Uterine smooth muscle cell (primary cell): Measurements from ENCODE around the gene ISG20L2. TPM values are rescaled to one million over a fixed set of nuclear protein-coding genes. Genes with fewer than 3 reads are reported as not detected.

Experiments
- total RNA-seq: library from RNA; depleted of rRNA; stranded (reverse); fragments of >200 nt; gene quantifications from 2 replicates; pipeline ENCODE4 v1.2.3, GENCODE V29; 2014

Gene ISG20L2
- total RNA-seq = 5.0 and 5.5 TPM in 2 replicates

GRCh38 chr1:156728599-156729462, at the start of gene ISG20L2:
ISG20L2 (minus strand) TSS chr1:156728766; CDS start chr1:156727652, 1,114 bp downstream.

GRCh38 chr1:156767101-156767878, 38.7 kb upstream of the ISG20L2 start, which contains the start of gene PRCC:
PRCC (plus strand) TSS chr1:156767535; CDS start chr1:156767772, 237 bp downstream.

GRCh38 chr1:156751451-156751756, 22.8 kb upstream of the ISG20L2 start, which contains the start of gene HDGF:
HDGF (minus strand) TSS chr1:156751675; CDS start chr1:156751429, 246 bp downstream.

GRCh38 chr1:156740741-156741480, 12.3 kb upstream of the ISG20L2 start, which contains the start of gene MRPL24:
MRPL24 (minus strand) TSS chr1:156741088; CDS start chr1:156738704, 2,384 bp downstream.

GRCh38 chr1:156727926-156728598, 504 bp downstream of the ISG20L2 start, which contains the start of gene METTL25B:
METTL25B (plus strand) TSS chr1:156728469; CDS start chr1:156729105, 636 bp downstream.

GRCh38 chr1:156705321-156705917, 23.1 kb downstream of the ISG20L2 start, which contains the start of gene CRABP2:
CRABP2 (minus strand) TSS chr1:156705583; CDS start chr1:156705446, 137 bp downstream.

GRCh38 chr1:156676820-156677615, 51.5 kb downstream of the ISG20L2 start, which contains the start of gene NES:
NES (minus strand) TSS chr1:156677407; CDS start chr1:156677264, 143 bp downstream.

Other genes with a start within 250 kb of the ISG20L2 start
- gene MEF2D, start 228.0 kb downstream of the ISG20L2 start, total RNA-seq = 6.9 and 7.7 TPM in 2 replicates
- gene IQGAP3, start 156.2 kb downstream of the ISG20L2 start, total RNA-seq = 27.6 and 83.3 TPM in 2 replicates
- not detected in 2 replicates for gene TTC24, start 149.0 kb downstream of the ISG20L2 start, total RNA-seq
- 80.1 and 83.0 TPM in 2 replicates for gene NAXE, start 137.0 kb downstream of the ISG20L2 start, total RNA-seq
- gene GPATCH4, start 127.3 kb downstream of the ISG20L2 start, total RNA-seq = 14.6 and 34.1 TPM in 2 replicates
- not detected in 2 replicates for gene HAPLN2, start 109.4 kb downstream of the ISG20L2 start, total RNA-seq
- gene BCAN, start 86.6 kb downstream of the ISG20L2 start, total RNA-seq = 0.11 TPM in 1 of 2 replicates, not detected in the other
- 32.2 and 68.6 TPM in 2 replicates for gene NES, start 51.4 kb downstream of the ISG20L2 start, total RNA-seq
- gene CRABP2, start 23.2 kb downstream of the ISG20L2 start, total RNA-seq = 17.0 and 21.5 TPM in 2 replicates
- gene METTL25B, start 297 bp downstream of the ISG20L2 start, total RNA-seq = 6.6 and 12.0 TPM in 2 replicates
- gene MRPL24, start 12.3 kb upstream of the ISG20L2 start, total RNA-seq = 49.0 and 50.9 TPM in 2 replicates
- 121 and 180 TPM in 2 replicates for gene HDGF, start 22.9 kb upstream of the ISG20L2 start, total RNA-seq
- gene PRCC, start 38.8 kb upstream of the ISG20L2 start, total RNA-seq = 11.1 and 11.2 TPM in 2 replicates
- gene SH2D2A, start 88.1 kb upstream of the ISG20L2 start, total RNA-seq = 0.25 TPM in 1 of 2 replicates, not detected in the other
- under 0.01 TPM in 1 of 2 replicates, not detected in the other for gene INSRR, start 130.4 kb upstream of the ISG20L2 start, total RNA-seq
- not detected in 2 replicates for gene NTRK1, start 132.1 kb upstream of the ISG20L2 start, total RNA-seq
- gene PEAR1, start 165.0 kb upstream of the ISG20L2 start, total RNA-seq = 1.3 and 1.6 TPM in 2 replicates
- gene LRRC71, start 191.9 kb upstream of the ISG20L2 start, total RNA-seq = not detected in 2 replicates